WTC11 (cell line): ENCODE measurements around the gene TMEM39A.

ENCODE experiments used
- EMX1 ChIP-seq: fragments of 250-450 bp; sonication (Bioruptor Pico); IDR thresholded peaks from 2 replicates; pipeline ENCODE4 v1.8.0; 2021; ENCODE audit warnings: mild to moderate bottlenecking
- JUN ChIP-seq: sonication (generic); formaldehyde crosslinking; IDR thresholded peaks from 2 replicates; pipeline ENCODE4 v1.8.0; 2023; ENCODE audit warnings: mild to moderate bottlenecking, missing genetic modification reagents
- RORB ChIP-seq: fragments of 250-450 bp; sonication (Bioruptor Pico); IDR thresholded peaks from 2 replicates; pipeline ENCODE4 v1.9.0; 2021; ENCODE audit warnings: mild to moderate bottlenecking
- TCF7 ChIP-seq: sonication (generic); formaldehyde crosslinking; IDR thresholded peaks from 2 replicates; pipeline ENCODE4 v1.8.0; 2022; ENCODE audit warnings: mild to moderate bottlenecking, low read depth, missing genetic modification reagents, moderate library complexity
- ZNF121 ChIP-seq: sonication (generic); formaldehyde crosslinking; IDR thresholded peaks from 2 replicates; pipeline ENCODE4 v1.8.0; 2023; ENCODE audit warnings: missing genetic modification reagents
- ZNF317 ChIP-seq: sonication (generic); formaldehyde crosslinking; IDR thresholded peaks from 2 replicates; pipeline ENCODE4 v1.8.1; 2023; ENCODE audit warnings: low read depth, mild to moderate bottlenecking, moderate library complexity, missing genetic modification reagents, borderline replicate concordance
- ZNF671 ChIP-seq: fragments of 250-450 bp; sonication (Bioruptor Pico); IDR thresholded peaks from 2 replicates; pipeline ENCODE4 v1.8.0; 2021; ENCODE audit warnings: mild to moderate bottlenecking
- TF ChIP-seq, protein P1 (sequence below): fragments of 200-600 bp; IDR thresholded peaks from 2 replicates; pipeline ENCODE4 v1.8.0; 2022; ENCODE audit warnings: antibody characterized with exemption
- TF ChIP-seq, protein P2 (sequence below): sonication (generic); formaldehyde crosslinking; IDR thresholded peaks from 2 replicates; pipeline ENCODE4 v1.8.1; 2022; ENCODE audit warnings: mild to moderate bottlenecking, missing genetic modification reagents, moderate library complexity, borderline replicate concordance

DNA sequence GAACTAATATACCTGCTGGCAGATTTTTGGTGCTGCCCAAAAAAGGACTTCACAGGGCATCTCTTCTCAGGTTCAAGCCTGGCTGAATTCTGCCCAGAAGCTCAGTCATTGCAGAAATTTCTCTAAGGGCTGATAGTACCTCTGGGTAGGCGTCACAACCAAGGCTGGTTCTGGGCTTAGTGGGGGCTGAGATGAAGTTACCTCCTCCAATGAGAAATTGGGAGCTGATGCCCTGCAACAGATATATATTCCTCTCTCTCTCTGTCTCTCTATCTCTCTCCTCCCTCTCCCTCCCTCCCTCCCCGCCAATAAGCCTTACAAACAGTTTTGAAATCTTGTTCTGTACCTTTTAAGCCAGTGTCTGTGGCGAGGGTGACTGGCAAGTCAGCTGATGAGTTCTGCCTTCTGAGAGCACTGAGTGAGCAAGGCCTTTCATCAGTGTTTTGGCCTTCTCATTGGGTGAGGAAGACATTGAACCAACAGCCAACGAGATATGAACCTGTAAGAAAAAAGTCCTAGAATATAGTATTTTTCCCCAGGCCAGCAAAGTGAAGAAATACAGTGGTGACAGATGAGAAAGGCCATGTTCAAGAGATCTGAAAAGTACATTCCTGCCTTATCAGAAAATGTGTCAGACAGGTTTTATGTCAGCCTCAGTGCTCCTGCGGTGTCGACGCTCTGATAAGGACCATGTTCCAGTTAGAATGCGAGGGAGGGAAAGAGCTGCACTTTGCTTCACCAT lies 45.5 kb downstream of the TMEM39A start:
- TF ChIP-seq EMX1, result no peak
- TF ChIP-seq ZNF671 (CRISPR knock-in tag), result no peak
- TF ChIP-seq, protein P1, sequence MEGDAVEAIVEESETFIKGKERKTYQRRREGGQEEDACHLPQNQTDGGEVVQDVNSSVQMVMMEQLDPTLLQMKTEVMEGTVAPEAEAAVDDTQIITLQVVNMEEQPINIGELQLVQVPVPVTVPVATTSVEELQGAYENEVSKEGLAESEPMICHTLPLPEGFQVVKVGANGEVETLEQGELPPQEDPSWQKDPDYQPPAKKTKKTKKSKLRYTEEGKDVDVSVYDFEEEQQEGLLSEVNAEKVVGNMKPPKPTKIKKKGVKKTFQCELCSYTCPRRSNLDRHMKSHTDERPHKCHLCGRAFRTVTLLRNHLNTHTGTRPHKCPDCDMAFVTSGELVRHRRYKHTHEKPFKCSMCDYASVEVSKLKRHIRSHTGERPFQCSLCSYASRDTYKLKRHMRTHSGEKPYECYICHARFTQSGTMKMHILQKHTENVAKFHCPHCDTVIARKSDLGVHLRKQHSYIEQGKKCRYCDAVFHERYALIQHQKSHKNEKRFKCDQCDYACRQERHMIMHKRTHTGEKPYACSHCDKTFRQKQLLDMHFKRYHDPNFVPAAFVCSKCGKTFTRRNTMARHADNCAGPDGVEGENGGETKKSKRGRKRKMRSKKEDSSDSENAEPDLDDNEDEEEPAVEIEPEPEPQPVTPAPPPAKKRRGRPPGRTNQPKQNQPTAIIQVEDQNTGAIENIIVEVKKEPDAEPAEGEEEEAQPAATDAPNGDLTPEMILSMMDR, result no peak
- TF ChIP-seq, protein P2, sequence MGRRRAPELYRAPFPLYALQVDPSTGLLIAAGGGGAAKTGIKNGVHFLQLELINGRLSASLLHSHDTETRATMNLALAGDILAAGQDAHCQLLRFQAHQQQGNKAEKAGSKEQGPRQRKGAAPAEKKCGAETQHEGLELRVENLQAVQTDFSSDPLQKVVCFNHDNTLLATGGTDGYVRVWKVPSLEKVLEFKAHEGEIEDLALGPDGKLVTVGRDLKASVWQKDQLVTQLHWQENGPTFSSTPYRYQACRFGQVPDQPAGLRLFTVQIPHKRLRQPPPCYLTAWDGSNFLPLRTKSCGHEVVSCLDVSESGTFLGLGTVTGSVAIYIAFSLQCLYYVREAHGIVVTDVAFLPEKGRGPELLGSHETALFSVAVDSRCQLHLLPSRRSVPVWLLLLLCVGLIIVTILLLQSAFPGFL (CRISPR knock-in tag), result no peak
- no peak for TF ChIP-seq ZNF121
- TF ChIP-seq TCF7 (CRISPR knock-in tag), result no peak
- TF ChIP-seq RORB, result no peak
- no peak for TF ChIP-seq JUN (CRISPR knock-in tag)
- no peak for TF ChIP-seq ZNF317 (CRISPR knock-in tag)
